ENCODE measurements around the gene ATF1. TPM values are rescaled to one million over a fixed set of nuclear protein-coding genes. Genes with fewer than 3 reads are reported as not detected.
"Not testable (repeated sequence)": the region's sequence is repeated elsewhere in the genome, so short reads cannot be mapped to it uniquely, and the experiment has no call there.

ATF1 gene
- polyA plus RNA-seq, 3 donors: 48.4 to 55.7 (median 54.0) TPM

GRCh38 chr12:50751948-50752721 lies 11.8 kb upstream of the ATF1 start:
- no peak for DNase-seq (ENCODE audit: low read depth in 3 of 3, low spot score in 2 of 3)

- DNase-seq (ENCODE audit: low read depth in 3 of 3, low spot score in 2 of 3): no peak
Observed at GRCh38 chr12:50753232-50753769, 10.6 kb upstream of the ATF1 start.

DNA sequence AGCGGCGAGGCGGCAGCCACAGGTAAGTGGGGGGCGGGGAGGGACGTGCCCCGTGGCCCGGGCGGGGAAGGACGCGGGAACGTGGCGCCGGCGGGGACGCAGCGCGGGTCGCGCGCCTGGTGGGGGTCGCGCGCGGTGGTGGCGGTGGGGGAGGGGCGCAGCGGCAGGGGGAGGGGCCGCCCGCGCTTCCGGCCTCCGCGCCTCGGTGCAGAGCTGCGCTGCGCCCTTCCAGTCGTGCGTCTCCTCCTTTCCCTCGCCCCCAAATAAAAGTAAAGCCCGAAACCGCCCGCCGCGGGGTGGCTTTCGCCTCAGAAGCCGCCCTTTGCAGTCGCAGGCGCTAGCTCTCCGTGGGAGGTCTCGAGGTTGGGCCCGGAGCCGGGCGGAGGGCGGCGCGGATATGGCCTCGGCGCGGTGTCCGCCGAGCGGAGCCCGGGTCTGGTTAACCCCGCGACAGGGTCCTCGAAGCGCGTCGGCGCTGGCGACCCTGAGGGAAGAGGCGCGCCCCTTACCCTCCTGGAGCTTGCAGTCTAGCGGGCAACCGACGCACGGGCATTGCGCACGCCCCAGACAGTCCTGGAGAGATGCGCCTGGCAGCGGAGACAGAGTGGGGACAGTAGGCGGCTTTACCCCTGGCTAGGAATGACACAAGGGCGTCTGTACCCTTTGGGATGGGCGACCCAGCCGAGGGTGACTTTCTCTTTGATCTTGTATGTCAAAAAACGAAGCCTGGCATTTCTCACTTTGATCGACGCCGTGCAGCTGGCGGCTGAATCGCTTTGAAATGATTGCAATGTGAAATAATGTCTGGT lies 589 bp downstream of the ATF1 start:
- DNase-seq (ENCODE audit: low read depth in 3 of 3, low spot score in 2 of 3): peak; percentile 14 to 41 (median 32)

- DNase-seq (ENCODE audit: low read depth in 3 of 3, low spot score in 2 of 3): peak; percentile 25 to 32 (median 25)
Observed at GRCh38 chr12:50765095-50765911, 1.4 kb downstream of the ATF1 start.

GRCh38 chr12:50768391-50768790 lies 4.5 kb downstream of the ATF1 start:
- DNase-seq (ENCODE audit: low read depth in 3 of 3, low spot score in 2 of 3): no peak

DNA sequence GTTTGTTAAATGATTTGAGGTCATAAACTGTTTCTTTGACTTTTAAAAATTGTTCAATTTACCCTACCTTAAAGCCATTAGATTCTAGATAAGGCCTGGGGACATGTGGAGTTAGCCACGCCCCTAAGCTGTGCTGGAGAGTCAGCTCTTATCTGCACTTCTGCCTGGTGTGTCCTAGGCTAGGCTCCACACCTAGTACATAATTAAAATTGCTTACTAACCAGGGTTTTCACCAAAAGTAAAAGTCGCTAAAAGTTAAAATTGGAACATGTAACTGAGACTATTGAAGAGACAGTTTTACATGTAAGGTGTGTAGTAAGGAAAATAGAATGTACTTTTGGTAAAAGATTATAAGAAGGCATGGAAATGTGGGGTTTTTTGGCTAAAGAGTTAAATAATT lies 4.9 kb downstream of the ATF1 start:
- not testable (repeated sequence) for DNase-seq (ENCODE audit: low read depth in 3 of 3, low spot score in 2 of 3)

DNA sequence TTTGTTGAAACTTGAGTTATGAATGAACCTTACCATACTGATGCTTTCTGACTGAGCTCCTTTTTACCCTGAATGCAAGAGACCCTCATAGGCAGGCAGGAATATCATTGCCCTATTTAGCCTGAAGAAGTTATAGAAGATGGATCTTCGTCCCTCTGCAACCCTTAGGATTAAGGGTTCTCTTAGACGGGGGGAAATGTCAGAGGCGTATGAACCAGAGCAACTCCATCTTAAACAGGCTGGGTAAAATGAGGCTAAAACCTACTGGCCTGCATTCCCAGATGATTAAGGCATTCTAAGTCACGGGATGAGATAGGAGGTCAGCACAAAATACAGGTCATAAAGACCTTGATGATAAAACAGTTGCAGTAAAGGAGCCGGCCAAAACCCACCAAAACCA lies 7.5 kb downstream of the ATF1 start:
- DNase-seq (ENCODE audit: low read depth in 3 of 3, low spot score in 2 of 3): no peak

GRCh38 chr12:50772470-50772869 lies 8.6 kb downstream of the ATF1 start:
- DNase-seq (ENCODE audit: low read depth in 3 of 3, low spot score in 2 of 3): no peak

GRCh38 chr12:50772877-50773276 lies 9.0 kb downstream of the ATF1 start:
- DNase-seq (ENCODE audit: low read depth in 3 of 3, low spot score in 2 of 3): no peak

- DNase-seq (ENCODE audit: low read depth in 3 of 3, low spot score in 2 of 3): no peak
Observed at GRCh38 chr12:50775251-50775650, 11.3 kb downstream of the ATF1 start.

GRCh38 chr12:50776749-50777728 lies 13.1 kb downstream of the ATF1 start:
- DNase-seq (ENCODE audit: low read depth in 3 of 3, low spot score in 2 of 3): no peak

DNA sequence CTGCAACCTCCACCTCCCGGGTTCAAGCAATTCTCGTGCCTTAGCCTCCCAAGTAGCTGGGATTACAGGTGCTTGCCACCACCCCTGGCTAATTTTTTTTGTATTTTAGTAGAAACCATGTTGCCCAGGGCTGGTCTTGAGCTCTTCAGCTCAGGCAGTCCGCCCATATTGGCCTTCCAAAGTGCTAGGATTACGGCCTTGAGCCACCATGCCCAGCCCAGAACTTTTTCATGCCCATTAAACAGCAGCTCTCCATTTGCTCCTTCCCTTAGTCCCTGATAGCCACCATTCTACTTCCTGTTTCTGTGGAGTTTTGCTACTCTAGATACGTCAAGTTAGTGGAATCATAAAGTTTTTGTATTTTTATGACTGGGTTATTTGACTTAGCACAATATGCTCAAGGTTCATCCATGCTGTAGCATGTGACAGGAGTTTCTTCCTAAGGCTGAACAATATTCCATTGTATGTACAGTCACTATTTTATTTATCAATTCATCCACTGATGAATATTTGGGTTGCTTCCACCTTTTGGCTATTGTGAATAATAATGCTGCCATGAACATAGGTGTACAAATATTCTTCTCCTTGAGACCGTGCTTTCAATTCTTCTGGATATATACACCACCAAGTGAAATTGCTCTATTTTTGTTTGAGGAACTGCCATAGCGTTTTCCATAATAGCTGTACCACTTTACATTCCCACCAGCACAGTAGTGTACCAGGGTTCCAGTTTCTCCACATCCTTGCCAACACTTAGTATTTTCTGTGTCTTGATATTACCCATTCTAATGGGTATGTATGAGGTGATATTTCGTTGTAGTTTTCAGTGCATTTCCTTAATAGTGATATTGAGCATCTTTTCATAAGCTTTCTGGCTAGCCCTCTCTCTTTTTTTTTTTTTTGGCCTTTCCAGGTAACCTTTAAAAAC lies 15.0 kb downstream of the ATF1 start:
- DNase-seq (ENCODE audit: low read depth in 3 of 3, low spot score in 2 of 3): no peak

- DNase-seq (ENCODE audit: low read depth in 3 of 3, low spot score in 2 of 3): no peak
Observed at GRCh38 chr12:50780013-50780412, 16.1 kb downstream of the ATF1 start.

DNA sequence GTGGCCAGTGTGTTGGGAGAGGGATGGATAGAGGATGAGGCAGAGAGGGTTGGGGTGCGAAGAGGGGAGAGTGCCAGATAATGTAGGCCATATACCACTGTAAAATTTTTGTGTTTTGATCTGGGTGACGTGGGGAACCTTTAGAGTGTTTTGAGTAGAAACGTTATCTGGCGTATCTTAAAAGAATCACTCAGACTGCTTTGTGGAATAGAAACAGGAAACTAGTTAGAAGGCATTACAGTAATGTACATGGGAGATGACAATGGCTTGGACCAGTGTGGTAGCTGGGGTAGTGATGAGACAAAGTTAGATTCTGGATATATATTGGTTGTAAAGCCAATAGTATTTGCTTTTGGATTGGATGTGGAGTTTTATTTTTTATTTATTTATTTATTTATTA lies 20.6 kb downstream of the ATF1 start:
- DNase-seq (ENCODE audit: low read depth in 3 of 3, low spot score in 2 of 3): no peak

GRCh38 chr12:50785406-50786001 lies 21.6 kb downstream of the ATF1 start:
- no peak for DNase-seq (ENCODE audit: low read depth in 3 of 3, low spot score in 2 of 3)

DNA sequence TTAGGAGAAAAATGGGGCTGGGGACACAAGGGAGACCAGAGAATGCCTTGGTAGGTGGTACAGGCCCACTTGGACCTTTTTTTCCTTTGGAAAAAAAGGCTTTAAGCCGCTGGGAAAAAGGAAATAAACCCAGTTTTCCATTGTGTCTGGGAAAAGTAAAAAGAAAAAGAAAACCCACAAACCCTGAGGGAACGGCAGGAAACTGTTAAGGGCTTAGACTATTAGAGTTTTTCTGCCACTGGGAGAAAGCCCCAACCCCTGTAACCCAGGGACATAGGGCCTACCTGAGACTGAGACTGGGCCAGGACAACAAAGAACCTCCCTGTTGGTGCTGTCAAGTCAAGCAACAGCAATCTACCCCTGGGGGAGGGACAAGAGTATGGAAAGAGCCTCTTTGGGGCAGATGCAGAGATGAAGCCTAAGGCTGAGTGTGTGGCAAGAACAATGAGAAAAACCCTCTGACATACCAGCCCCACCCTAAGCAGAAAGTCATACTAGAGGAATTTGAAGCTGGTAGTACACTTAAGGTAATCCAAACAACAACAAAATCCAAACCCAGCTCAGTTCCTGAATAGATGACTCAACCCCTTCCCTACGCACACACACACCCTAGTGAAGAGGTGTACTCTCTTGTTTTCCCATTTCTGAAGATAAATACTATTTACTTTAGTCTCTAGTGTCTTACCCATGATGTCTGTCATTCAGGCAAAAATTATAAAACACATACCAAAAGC lies 22.8 kb downstream of the ATF1 start:
- DNase-seq (ENCODE audit: low read depth in 3 of 3, low spot score in 2 of 3): no peak

DNA sequence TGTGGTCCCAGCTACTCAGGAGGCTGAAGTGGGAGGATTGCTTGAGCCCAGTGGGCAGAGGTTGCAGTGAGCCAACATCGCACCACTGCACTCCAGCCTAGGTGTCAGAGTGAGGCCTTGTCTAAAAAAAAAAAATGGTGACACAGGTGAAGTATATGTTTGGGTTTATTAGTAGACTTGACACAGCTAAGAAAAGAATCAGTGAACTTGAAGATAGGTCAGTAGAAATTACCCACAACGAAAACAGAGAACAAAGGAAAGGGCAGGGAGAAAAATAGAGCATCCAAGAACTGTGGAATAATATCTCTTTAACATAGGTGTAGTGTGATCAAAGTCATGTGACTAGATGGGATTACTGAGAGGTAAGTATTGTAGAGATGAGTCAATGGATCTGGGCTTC lies 23.7 kb downstream of the ATF1 start:
- no peak for DNase-seq (ENCODE audit: low read depth in 3 of 3, low spot score in 2 of 3)

DNA sequence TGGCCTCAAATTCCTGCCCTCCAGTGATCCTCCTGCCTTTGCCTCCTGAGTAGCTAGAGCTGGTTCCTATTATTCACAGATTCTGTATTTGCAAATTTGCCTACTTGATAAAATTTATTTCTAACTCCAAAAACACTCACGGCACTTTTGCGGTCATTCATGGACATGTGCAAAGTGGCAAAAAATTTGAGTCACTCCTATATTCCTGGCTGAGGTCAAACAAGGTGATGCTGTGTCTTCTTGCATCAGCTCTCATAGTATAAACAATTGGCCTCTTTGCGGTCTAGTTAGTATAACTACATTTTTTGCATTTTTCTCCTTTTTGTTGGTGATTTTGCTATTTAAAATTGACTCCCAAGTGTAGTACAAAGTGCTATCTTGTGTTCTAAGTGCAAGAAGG lies 24.7 kb downstream of the ATF1 start:
- DNase-seq (ENCODE audit: low read depth in 3 of 3, low spot score in 2 of 3): no peak

Measured in right renal cortex interstitium (tissue), 3 donors.